ENCODE data around the gene RUNDC1.

DNA sequence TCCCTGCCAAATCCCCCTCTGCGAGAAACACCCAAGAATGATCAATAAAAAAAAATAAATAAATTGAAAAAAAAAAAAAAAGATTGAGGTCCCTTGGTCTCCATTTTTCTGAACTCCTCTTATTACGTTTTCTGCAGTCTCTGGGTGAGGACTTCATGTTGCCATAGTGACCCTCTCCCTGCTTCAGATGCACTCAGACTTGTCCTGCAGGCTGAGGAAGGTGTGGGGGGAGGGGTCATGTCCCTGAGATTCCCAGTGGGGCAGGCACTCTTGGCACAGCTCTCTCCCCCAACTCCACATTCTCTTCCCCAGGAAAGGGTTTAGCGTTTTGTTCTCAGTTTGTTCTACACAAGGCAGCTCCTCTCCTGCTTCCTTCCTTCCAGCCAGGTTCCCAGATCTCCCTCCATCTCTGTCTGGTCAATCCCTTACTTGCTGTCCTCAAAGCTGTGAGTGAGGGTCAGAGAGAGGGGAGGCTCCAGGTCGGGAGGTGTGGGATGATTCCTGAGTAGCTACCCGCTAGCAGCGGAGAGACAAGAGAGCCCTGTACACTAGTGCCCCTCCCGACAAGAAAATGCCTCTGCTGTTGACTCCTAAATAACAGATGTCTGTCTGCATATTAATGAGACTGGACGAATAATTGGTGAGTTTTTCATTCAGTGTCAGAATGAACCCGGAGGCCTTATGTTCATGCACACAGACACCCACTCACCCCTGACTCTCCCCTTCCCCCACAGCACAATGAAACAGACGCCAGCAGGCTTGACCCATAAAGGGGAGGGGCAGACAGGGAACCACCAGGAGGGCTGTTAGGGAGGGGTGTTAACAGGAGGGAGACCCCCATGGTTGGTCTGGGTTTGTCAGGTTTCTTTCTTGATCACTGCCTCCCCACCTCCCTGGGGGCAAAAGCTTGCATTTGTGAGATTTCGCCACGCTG is 53.9 kb downstream of the RUNDC1 start:
- TF ChIP-seq POLR2A (IDR thresholded peaks at IDR 0.05; ENCODE audit: low read depth, low read length) (no peak), POLR2AphosphoS5 (IDR thresholded peaks at IDR 0.05; ENCODE audit: low read depth, low read length) (no peak)
